Testis (tissue), 3 donors: ENCODE data around the gene SLC26A11. TPM values are rescaled to one million over a fixed set of nuclear protein-coding genes. Genes with fewer than 3 reads are reported as not detected.

Experiments
- DNase-seq: peaks from one replicate; pipeline ENCODE4 v3.0.0-alpha.2; 2019
- H3K27ac ChIP-seq, 2 donors: fragments of 200-600 bp; sonication (generic); one replicate each; pipeline ENCODE4 v1.5.1; 2019
- H3K27me3 ChIP-seq: fragments of 200-600 bp; sonication (generic); one replicate; pipeline ENCODE4 v1.5.1; 2019
- H3K36me3 ChIP-seq: fragments of 200-600 bp; sonication (generic); one replicate; pipeline ENCODE4 v1.5.1; 2017; ENCODE audit warnings: low read depth; ENCODE audit errors: missing control alignments
- H3K4me1 ChIP-seq: fragments of 200-600 bp; sonication (generic); one replicate; pipeline ENCODE4 v1.5.1; 2019
- H3K4me3 ChIP-seq, 2 donors: fragments of 200-600 bp; sonication (generic); one replicate each; pipeline ENCODE4 v1.5.1; 2017 to 2019
- H3K9me3 ChIP-seq: fragments of 200-600 bp; sonication (generic); one replicate; pipeline ENCODE4 v1.5.1; 2017
- POLR2A ChIP-seq: fragments of 450-650 bp; IDR thresholded peaks from one replicate; pipeline ENCODE4 v1.6.1; 2017; ENCODE audit warnings: antibody characterized with exemption, mild to moderate bottlenecking, moderate library complexity
- WGBS, 2 donors: methylation state at CpG; one replicate each; pipeline ENCODE4 v1.1.5; 2018; 5-methylcytosine and 5-hydroxymethylcytosine counted together
- intact Hi-C: fragments of 100-400 bp; cut with DNase I; formaldehyde crosslinking; loops from one replicate; pipeline ENCODE4 v1.15.1; 2023; ENCODE audit warnings: low total_unique reads
- polyA plus RNA-seq: library from polyadenylated mRNA; stranded (reverse); fragments of 350-450 nt; fragmentation: Illumina TruSeq; extraction: RNeasy Lipid Tissue Mini Kit (QIAGEN cat#74804); gene quantifications from one replicate; pipeline ENCODE4 v1.2.3, GENCODE V29; 2014; ENCODE audit warnings: low read depth, low replicate concordance; ENCODE audit not compliant: insufficient read depth
- total RNA-seq, 2 donors: library from RNA; depleted of rRNA; stranded (reverse); fragments of >200 nt; gene quantifications; one replicate each; pipeline ENCODE4 v1.2.3, GENCODE V29; 2016
- TF ChIP-seq, protein P1 (sequence below), 3 experiments: fragments of 450-650 bp in 2 of 3; fragments of 200-600 bp in 1 of 3; sonication (generic) in 1 of 3; IDR thresholded peaks; one replicate each; pipeline ENCODE4 v1.5.1; 2016 to 2019; ENCODE audit warnings: antibody characterized with exemption in 3 of 3, mild to moderate bottlenecking in 2 of 3, moderate library complexity in 1 of 3

The SLC26A11 gene
- total and polyA plus RNA-seq, 3 donors from 2014 or later = 8.4 to 19.0 (median 16.9) TPM

GRCh38 chr17:80210348-80211108 is 9.7 kb upstream of the SLC26A11 start:
- Histone ChIP-seq H3K4me3 (no peak overlapping the region), H3K4me1 (no peaks in the 10 kb centered on the region), H3K27ac (no peak overlapping the region), H3K36me3 (no peaks in the 10 kb centered on the region), H3K27me3 (no peaks in the 10 kb centered on the region), H3K9me3 (no peaks in the 10 kb centered on the region)
- no peak for DNase-seq
- WGBS, 2 donors = 94 to 96% methylated on average over 26 to 47 of the region's 47 CpGs
- intact Hi-C loops = no loop called here
- TF ChIP-seq, protein P1, sequence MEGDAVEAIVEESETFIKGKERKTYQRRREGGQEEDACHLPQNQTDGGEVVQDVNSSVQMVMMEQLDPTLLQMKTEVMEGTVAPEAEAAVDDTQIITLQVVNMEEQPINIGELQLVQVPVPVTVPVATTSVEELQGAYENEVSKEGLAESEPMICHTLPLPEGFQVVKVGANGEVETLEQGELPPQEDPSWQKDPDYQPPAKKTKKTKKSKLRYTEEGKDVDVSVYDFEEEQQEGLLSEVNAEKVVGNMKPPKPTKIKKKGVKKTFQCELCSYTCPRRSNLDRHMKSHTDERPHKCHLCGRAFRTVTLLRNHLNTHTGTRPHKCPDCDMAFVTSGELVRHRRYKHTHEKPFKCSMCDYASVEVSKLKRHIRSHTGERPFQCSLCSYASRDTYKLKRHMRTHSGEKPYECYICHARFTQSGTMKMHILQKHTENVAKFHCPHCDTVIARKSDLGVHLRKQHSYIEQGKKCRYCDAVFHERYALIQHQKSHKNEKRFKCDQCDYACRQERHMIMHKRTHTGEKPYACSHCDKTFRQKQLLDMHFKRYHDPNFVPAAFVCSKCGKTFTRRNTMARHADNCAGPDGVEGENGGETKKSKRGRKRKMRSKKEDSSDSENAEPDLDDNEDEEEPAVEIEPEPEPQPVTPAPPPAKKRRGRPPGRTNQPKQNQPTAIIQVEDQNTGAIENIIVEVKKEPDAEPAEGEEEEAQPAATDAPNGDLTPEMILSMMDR (IDR thresholded peaks at IDR 0.05) = no peak
- no peak for TF ChIP-seq POLR2A

DNA sequence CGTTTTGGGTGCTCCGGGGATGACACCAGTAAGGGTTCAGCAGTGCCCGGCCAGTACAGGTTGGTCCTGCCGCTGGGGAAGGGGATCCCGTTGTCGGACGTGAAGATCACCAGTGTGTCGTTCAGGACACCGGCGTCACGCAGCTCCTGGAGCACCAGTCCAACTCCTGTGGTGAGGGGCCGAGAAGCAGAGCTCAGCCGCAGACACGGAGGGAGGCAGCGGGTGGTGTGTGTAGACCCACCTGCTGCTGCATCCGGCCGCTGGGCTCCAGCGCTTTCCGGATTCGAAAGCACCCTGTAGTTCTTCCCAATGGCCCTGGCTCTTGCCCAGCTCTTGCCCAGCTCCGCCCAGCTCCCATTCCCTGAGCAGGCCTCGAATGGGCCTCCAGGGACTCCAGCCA is 8.1 kb upstream of the SLC26A11 start:
- no peak for TF ChIP-seq POLR2A
- TF ChIP-seq, protein P1 (IDR thresholded peaks at IDR 0.05) = no peak
- WGBS, 2 donors = 91 to 94% methylated on average over 11 to 20 of the region's 22 CpGs
- H3K4me3 ChIP-seq = no peak overlapping the region
- no peak for DNase-seq
- H3K4me1 ChIP-seq = no peaks in the 10 kb centered on the region
- no peaks in the 10 kb centered on the region for H3K36me3 ChIP-seq
- no peaks in the 10 kb centered on the region for H3K9me3 ChIP-seq
- H3K27ac ChIP-seq = no peak overlapping the region
- no peaks in the 10 kb centered on the region for H3K27me3 ChIP-seq
- intact Hi-C loops = no loop called here

GRCh38 chr17:80212511-80212910 is 7.7 kb upstream of the SLC26A11 start:
- no peaks in the 10 kb centered on the region for H3K36me3 ChIP-seq

GRCh38 chr17:80212962-80213642 is 7.1 kb upstream of the SLC26A11 start:
- intact Hi-C loops = no loop called here
- DNase-seq = no peak
- Histone ChIP-seq H3K27me3 (no peaks in the 10 kb centered on the region), H3K27ac (no peak overlapping the region), H3K4me1 (no peaks in the 10 kb centered on the region), H3K4me3 (no peak overlapping the region), H3K9me3 (no peaks in the 10 kb centered on the region), H3K36me3 (no peaks in the 10 kb centered on the region)
- 82 to 90% methylated on average over 16 to 19 of the region's 19 CpGs for WGBS, 2 donors
- TF ChIP-seq, protein P1 (IDR thresholded peaks at IDR 0.05) = no peak
- TF ChIP-seq POLR2A = no peak

More at GRCh38 chr17:80212511-80212910, 7.7 kb upstream of the SLC26A11 start:
- TF ChIP-seq POLR2A = no peak
- TF ChIP-seq, protein P1 (IDR thresholded peaks at IDR 0.05) = no peak
- H3K27ac ChIP-seq = no peak overlapping the region
- no peak overlapping the region for H3K4me3 ChIP-seq
- intact Hi-C loops = no loop called here
- no peak for DNase-seq
- H3K27me3 ChIP-seq = no peaks in the 10 kb centered on the region
- WGBS, 2 donors = 91 to 92% methylated on average over 11 to 12 of the region's 12 CpGs
- H3K4me1 ChIP-seq = no peaks in the 10 kb centered on the region
- H3K9me3 ChIP-seq = no peaks in the 10 kb centered on the region
